ENCODE results near the gene SPTSSA. TPM values are rescaled to one million over a fixed set of nuclear protein-coding genes. Genes with fewer than 3 reads are reported as not detected.

The SPTSSA gene
- total and polyA plus RNA-seq, 2 experiments from 2014 or later: 27.5 to 36.4 TPM

DNA sequence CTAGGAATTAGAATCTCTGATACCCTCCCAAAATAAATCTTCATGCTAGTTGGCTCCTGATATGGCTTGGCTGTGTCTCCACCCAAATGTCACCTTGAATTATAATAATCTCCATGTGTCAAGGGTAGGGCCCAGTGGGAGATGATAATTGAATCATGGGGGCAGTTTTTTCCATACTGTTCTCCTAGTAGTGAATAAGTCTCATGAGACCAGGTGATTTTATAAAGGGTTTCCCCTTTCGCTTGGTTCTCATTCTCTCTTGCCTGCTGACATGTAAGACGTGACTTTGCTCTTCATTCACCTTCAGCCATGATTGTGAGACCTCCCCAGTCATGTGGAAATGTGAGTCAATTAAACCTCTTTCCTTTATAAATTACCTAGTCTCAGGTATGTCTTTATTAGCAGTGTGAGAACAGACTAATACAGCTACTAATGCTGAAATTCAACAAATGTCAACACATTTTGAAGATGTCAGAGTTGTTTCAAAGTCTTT is 12.2 kb upstream of the SPTSSA start (continued):
- no peak for TF ChIP-seq CTCF (conservative IDR thresholded peaks at IDR 0.05; ENCODE audit: low read depth in 2 of 2)
- TF ChIP-seq, protein P1, sequence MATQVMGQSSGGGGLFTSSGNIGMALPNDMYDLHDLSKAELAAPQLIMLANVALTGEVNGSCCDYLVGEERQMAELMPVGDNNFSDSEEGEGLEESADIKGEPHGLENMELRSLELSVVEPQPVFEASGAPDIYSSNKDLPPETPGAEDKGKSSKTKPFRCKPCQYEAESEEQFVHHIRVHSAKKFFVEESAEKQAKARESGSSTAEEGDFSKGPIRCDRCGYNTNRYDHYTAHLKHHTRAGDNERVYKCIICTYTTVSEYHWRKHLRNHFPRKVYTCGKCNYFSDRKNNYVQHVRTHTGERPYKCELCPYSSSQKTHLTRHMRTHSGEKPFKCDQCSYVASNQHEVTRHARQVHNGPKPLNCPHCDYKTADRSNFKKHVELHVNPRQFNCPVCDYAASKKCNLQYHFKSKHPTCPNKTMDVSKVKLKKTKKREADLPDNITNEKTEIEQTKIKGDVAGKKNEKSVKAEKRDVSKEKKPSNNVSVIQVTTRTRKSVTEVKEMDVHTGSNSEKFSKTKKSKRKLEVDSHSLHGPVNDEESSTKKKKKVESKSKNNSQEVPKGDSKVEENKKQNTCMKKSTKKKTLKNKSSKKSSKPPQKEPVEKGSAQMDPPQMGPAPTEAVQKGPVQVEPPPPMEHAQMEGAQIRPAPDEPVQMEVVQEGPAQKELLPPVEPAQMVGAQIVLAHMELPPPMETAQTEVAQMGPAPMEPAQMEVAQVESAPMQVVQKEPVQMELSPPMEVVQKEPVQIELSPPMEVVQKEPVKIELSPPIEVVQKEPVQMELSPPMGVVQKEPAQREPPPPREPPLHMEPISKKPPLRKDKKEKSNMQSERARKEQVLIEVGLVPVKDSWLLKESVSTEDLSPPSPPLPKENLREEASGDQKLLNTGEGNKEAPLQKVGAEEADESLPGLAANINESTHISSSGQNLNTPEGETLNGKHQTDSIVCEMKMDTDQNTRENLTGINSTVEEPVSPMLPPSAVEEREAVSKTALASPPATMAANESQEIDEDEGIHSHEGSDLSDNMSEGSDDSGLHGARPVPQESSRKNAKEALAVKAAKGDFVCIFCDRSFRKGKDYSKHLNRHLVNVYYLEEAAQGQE (IDR thresholded peaks at IDR 0.05; ENCODE audit: unreplicated experiment): no peak
- no peak for TF ChIP-seq JUNB (IDR thresholded peaks at IDR 0.05; ENCODE audit: unreplicated experiment)
- no peak for TF ChIP-seq EZH2phosphoT487 (IDR thresholded peaks at IDR 0.05; ENCODE audit: unreplicated experiment)
- no peak for TF ChIP-seq ZNF114 (CRISPR knock-in tag; IDR thresholded peaks at IDR 0.05)
- TF ChIP-seq, protein P2, sequence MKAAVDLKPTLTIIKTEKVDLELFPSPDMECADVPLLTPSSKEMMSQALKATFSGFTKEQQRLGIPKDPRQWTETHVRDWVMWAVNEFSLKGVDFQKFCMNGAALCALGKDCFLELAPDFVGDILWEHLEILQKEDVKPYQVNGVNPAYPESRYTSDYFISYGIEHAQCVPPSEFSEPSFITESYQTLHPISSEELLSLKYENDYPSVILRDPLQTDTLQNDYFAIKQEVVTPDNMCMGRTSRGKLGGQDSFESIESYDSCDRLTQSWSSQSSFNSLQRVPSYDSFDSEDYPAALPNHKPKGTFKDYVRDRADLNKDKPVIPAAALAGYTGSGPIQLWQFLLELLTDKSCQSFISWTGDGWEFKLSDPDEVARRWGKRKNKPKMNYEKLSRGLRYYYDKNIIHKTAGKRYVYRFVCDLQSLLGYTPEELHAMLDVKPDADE (IDR thresholded peaks at IDR 0.05): no peak

DNA sequence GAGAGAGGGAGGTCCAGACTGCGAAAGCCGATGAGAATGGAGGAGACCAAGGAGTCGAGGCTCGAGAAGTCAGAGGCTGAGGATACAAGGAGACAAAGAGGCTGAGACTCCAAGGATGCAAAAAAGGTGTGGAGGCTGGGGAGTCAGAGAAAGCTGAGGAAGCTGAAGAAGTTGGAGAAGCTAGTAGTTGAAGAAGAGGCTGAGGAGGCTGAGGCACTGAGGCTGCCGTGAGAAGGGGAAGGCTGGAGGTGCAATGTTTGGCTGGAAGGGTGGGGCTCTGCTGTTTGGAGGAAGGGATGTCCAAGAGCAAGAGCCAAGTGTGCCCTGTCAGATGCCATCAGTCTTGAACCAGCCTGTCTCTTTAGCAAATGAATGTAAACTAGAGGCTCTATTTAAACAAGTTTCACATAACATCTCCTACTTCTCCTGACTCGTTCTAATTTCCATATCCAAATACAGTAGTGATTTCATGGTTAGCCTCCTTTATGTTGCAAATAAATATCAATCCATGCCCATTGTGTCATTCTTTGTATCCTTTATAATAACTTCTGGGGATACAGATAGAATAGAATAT is 10.8 kb upstream of the SPTSSA start:
- no peak overlapping the region for H3K4me3 ChIP-seq
- H3K36me3 Mint-ChIP-seq (ENCODE audit: low read depth): peaks cover 3% of the 10 kb centered on the region; the same call in 2 of the 3 replicates
- H3K79me2 ChIP-seq (replicated peaks; ENCODE audit: insufficient read depth): no peaks in the 10 kb centered on the region
- H3F3A ChIP-seq (replicated peaks; ENCODE audit: low read depth): no peaks in the 10 kb centered on the region
- H3K9me2 ChIP-seq (ENCODE audit: insufficient read depth): 0 out of 2 replicates have a peak, but pooled peaks cover 4% of the 10 kb centered on the region
- no peaks in the 10 kb centered on the region for H3K27me3 ChIP-seq (ENCODE audit: insufficient read depth)
- peaks cover 4% of the 10 kb centered on the region; the same call in 1 of the 2 replicates for H3K4me1 ChIP-seq (ENCODE audit: insufficient read depth)
- no peaks in the 10 kb centered on the region for H4K20me1 ChIP-seq (replicated peaks; ENCODE audit: insufficient read depth)
- H3K36me3 ChIP-seq (ENCODE audit: insufficient read depth): no peaks in the 10 kb centered on the region
- no peak overlapping the region for H3K4me2 ChIP-seq
- H3K27me3 Mint-ChIP-seq (ENCODE audit: insufficient read depth, low read depth, poor library complexity): peaks cover 10% of the 10 kb centered on the region
- H2AFZ ChIP-seq: no peak overlapping the region
- ATAC-seq: no peak
- H3K27ac Mint-ChIP-seq: no peak overlapping the region; the same call in 1 of the 2 replicates
- H3K4me3 Mint-ChIP-seq: no peak overlapping the region
- no peak for DNase-seq (ENCODE audit: low spot score)
- peaks cover 11% of the 10 kb centered on the region for H3K9me3 Mint-ChIP-seq
- no peak overlapping the region for H3K27ac ChIP-seq (ENCODE audit: low read depth)
- H3K4me1 Mint-ChIP-seq: peaks cover 17% of the 10 kb centered on the region
- TF ChIP-seq ZNF331 (CRISPR knock-in tag; IDR thresholded peaks at IDR 0.05; ENCODE audit: low read depth) (no peak), ZNF114 (CRISPR knock-in tag; IDR thresholded peaks at IDR 0.05) (no peak), EZH2phosphoT487 (IDR thresholded peaks at IDR 0.05; ENCODE audit: unreplicated experiment) (no peak), CTCF (conservative IDR thresholded peaks at IDR 0.05; ENCODE audit: low read depth in 2 of 2) (no peak)
- TF ChIP-seq, protein P3, sequence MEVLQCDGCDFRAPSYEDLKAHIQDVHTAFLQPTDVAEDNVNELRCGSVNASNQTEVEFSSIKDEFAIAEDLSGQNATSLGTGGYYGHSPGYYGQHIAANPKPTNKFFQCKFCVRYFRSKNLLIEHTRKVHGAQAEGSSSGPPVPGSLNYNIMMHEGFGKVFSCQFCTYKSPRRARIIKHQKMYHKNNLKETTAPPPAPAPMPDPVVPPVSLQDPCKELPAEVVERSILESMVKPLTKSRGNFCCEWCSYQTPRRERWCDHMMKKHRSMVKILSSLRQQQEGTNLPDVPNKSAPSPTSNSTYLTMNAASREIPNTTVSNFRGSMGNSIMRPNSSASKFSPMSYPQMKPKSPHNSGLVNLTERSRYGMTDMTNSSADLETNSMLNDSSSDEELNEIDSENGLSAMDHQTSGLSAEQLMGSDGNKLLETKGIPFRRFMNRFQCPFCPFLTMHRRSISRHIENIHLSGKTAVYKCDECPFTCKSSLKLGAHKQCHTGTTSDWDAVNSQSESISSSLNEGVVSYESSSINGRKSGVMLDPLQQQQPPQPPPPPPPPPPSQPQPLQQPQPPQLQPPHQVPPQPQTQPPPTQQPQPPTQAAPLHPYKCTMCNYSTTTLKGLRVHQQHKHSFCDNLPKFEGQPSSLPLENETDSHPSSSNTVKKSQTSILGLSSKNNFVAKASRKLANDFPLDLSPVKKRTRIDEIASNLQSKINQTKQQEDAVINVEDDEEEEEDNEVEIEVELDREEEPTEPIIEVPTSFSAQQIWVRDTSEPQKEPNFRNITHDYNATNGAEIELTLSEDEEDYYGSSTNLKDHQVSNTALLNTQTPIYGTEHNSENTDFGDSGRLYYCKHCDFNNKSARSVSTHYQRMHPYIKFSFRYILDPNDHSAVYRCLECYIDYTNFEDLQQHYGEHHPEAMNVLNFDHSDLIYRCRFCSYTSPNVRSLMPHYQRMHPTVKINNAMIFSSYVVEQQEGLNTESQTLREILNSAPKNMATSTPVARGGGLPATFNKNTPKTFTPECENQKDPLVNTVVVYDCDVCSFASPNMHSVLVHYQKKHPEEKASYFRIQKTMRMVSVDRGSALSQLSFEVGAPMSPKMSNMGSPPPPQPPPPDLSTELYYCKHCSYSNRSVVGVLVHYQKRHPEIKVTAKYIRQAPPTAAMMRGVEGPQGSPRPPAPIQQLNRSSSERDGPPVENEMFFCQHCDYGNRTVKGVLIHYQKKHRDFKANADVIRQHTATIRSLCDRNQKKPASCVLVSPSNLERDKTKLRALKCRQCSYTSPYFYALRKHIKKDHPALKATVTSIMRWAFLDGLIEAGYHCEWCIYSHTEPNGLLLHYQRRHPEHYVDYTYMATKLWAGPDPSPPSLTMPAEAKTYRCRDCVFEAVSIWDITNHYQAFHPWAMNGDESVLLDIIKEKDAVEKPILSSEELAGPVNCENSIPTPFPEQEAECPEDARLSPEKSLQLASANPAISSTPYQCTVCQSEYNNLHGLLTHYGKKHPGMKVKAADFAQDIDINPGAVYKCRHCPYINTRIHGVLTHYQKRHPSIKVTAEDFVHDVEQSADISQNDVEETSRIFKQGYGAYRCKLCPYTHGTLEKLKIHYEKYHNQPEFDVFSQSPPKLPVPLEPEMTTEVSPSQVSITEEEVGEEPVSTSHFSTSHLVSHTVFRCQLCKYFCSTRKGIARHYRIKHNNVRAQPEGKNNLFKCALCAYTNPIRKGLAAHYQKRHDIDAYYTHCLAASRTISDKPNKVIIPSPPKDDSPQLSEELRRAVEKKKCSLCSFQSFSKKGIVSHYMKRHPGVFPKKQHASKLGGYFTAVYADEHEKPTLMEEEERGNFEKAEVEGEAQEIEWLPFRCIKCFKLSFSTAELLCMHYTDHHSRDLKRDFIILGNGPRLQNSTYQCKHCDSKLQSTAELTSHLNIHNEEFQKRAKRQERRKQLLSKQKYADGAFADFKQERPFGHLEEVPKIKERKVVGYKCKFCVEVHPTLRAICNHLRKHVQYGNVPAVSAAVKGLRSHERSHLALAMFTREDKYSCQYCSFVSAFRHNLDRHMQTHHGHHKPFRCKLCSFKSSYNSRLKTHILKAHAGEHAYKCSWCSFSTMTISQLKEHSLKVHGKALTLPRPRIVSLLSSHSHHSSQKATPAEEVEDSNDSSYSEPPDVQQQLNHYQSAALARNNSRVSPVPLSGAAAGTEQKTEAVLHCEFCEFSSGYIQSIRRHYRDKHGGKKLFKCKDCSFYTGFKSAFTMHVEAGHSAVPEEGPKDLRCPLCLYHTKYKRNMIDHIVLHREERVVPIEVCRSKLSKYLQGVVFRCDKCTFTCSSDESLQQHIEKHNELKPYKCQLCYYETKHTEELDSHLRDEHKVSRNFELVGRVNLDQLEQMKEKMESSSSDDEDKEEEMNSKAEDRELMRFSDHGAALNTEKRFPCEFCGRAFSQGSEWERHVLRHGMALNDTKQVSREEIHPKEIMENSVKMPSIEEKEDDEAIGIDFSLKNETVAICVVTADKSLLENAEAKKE (CRISPR knock-in tag; IDR thresholded peaks at IDR 0.05): no peak

All from GM23338 (cell line).